Gastrocnemius medialis (tissue), 4 donors: ENCODE data around the gene MINDY4.

Source experiments
- POLR2A ChIP-seq, 2 donors: fragments of 450-650 bp; IDR thresholded peaks; one replicate each; pipeline ENCODE4 v1.6.1; 2017; ENCODE audit warnings: antibody characterized with exemption in 2 of 2, mild to moderate bottlenecking in 2 of 2, moderate library complexity in 2 of 2
- TF ChIP-seq, protein P1 (sequence below), 5 experiments: fragments of 450-650 bp in 3 of 5; fragments of 200-600 bp in 2 of 5; sonication (generic) in 2 of 5; IDR thresholded peaks in 4 of 5; conservative IDR thresholded peaks in 1 of 5; 1 replicate in 4 of 5; 2 replicates in 1 of 5; pipeline ENCODE4 v1.5.1; 2016 to 2019; ENCODE audit warnings: antibody characterized with exemption in 5 of 5, mild to moderate bottlenecking in 3 of 5, moderate library complexity in 3 of 5

DNA sequence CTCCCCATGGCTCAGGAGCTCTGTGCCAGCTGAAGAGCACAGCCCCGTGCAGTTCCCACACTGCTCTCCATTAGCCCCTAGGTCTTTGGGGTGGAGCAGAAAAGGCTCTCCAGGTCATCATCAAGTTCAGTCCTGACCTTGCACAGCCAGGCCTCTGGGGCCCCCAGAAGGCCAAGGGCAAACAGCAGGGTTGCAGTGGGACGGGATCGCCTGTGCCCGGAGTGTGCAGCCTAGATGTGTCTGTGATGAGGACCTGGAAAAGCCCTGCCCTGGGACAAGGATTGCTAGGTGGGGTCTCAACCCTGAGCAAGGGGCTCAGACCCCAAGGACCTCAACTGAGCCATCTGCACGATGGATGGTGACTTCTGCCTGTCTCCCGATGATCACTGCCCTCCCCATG, 18.7 kb upstream of the MINDY4 start:
- TF ChIP-seq, protein P1, sequence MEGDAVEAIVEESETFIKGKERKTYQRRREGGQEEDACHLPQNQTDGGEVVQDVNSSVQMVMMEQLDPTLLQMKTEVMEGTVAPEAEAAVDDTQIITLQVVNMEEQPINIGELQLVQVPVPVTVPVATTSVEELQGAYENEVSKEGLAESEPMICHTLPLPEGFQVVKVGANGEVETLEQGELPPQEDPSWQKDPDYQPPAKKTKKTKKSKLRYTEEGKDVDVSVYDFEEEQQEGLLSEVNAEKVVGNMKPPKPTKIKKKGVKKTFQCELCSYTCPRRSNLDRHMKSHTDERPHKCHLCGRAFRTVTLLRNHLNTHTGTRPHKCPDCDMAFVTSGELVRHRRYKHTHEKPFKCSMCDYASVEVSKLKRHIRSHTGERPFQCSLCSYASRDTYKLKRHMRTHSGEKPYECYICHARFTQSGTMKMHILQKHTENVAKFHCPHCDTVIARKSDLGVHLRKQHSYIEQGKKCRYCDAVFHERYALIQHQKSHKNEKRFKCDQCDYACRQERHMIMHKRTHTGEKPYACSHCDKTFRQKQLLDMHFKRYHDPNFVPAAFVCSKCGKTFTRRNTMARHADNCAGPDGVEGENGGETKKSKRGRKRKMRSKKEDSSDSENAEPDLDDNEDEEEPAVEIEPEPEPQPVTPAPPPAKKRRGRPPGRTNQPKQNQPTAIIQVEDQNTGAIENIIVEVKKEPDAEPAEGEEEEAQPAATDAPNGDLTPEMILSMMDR (IDR thresholded peaks at IDR 0.05 in 4 of 5, conservative IDR thresholded peaks at IDR 0.05 in 1 of 5), result no peak
- TF ChIP-seq POLR2A (IDR thresholded peaks at IDR 0.05), result no peak
